Right lobe of liver (tissue), 4 donors: Measurements from ENCODE around the gene SCN5A.

Experiments
- POLR2A ChIP-seq: fragments of 450-650 bp; IDR thresholded peaks from one replicate; pipeline ENCODE4 v1.6.1; 2017; ENCODE audit warnings: antibody characterized with exemption, mild to moderate bottlenecking
- TF ChIP-seq, protein P1 (sequence below), 4 donors: fragments of 200-600 bp in 3 of 4; fragments of 450-650 bp in 1 of 4; IDR thresholded peaks; one replicate each; pipeline versions ENCODE4 v1.5.1 to v1.8.0; 2016 to 2022; ENCODE audit warnings: antibody characterized with exemption in 4 of 4, mild to moderate bottlenecking in 2 of 4
- donor health status: DM: no; HTN: no; CAD: no.
- donor health status: DM: no; HTN: no; CAD: no.
- donor health status: DM: no; HTN: yes; CAD: no.

DNA sequence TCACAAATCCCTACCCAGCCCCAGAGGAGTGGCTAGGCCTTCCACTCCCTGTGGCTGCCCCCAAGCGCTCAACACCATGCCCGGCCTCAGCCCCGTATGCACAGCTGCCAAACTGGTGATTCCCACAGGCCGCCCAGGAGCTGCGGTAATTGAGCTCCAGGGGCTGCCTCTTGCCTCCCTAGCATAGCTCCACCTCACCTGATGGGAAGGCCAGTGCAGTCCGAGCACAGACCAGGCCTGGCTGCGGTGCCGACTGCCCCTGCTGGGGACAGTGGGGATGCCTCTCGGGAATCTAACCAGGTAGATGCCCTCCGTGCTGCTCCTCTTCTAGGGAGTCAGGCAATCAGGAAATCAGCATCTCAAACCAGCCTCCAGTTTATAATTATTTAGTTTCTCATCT is 25.9 kb downstream of the SCN5A start:
- TF ChIP-seq, protein P1, sequence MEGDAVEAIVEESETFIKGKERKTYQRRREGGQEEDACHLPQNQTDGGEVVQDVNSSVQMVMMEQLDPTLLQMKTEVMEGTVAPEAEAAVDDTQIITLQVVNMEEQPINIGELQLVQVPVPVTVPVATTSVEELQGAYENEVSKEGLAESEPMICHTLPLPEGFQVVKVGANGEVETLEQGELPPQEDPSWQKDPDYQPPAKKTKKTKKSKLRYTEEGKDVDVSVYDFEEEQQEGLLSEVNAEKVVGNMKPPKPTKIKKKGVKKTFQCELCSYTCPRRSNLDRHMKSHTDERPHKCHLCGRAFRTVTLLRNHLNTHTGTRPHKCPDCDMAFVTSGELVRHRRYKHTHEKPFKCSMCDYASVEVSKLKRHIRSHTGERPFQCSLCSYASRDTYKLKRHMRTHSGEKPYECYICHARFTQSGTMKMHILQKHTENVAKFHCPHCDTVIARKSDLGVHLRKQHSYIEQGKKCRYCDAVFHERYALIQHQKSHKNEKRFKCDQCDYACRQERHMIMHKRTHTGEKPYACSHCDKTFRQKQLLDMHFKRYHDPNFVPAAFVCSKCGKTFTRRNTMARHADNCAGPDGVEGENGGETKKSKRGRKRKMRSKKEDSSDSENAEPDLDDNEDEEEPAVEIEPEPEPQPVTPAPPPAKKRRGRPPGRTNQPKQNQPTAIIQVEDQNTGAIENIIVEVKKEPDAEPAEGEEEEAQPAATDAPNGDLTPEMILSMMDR (IDR thresholded peaks at IDR 0.05) = no peak
- no peak for TF ChIP-seq POLR2A
